WERI-Rb-1 (cell line): ENCODE data around the gene MBOAT2.

Source experiments
- DNase-seq: peaks from one replicate; pipeline ENCODE4 v3.0.0-alpha.2; 2020
- H3K27ac ChIP-seq: fragments of 250-450 bp; sonication (Bioruptor Pico); 2 replicates; pipeline ENCODE4 v1.5.1; 2020; ENCODE audit warnings: mild to moderate bottlenecking, moderate library complexity
- H3K27me3 ChIP-seq: fragments of 250-450 bp; sonication (Bioruptor Pico); 2 replicates; pipeline ENCODE4 v1.5.1; 2021; ENCODE audit warnings: mild to moderate bottlenecking, low read depth, moderate library complexity; ENCODE audit not compliant: insufficient read depth, severe bottlenecking
- H3K36me3 ChIP-seq: fragments of 250-450 bp; sonication (Bioruptor Pico); 2 replicates; pipeline ENCODE4 v1.5.1; 2020; ENCODE audit warnings: mild to moderate bottlenecking, moderate library complexity
- H3K4me3 ChIP-seq: 2 replicates; pipeline ENCODE4 v1.5.1; 2011; ENCODE audit warnings: low read depth, mild to moderate bottlenecking, control low read depth, low read length
- H3K9me3 ChIP-seq: fragments of 250-450 bp; sonication (Bioruptor Pico); 2 replicates; pipeline ENCODE4 v1.5.1; 2021; ENCODE audit warnings: mild to moderate bottlenecking, moderate library complexity; ENCODE audit not compliant: severe bottlenecking
- CTCF ChIP-seq: IDR thresholded peaks from 2 replicates; pipeline ENCODE4 v1.5.1; 2011; ENCODE audit warnings: low read depth, mild to moderate bottlenecking, control low read depth, inconsistent platforms, low read length

The MBOAT2 gene

GRCh38 chr2:9003366-9003615 lies 193 bp downstream of the MBOAT2 start:
- Histone ChIP-seq H3K4me3 (peak overlapping the region; percentile 62), H3K9me3 (peaks cover 4% of the 10 kb centered on the region), H3K27ac (peak overlapping the region; percentile 64), H3K36me3 (peaks cover 8% of the 10 kb centered on the region), H3K27me3 (no peaks in the 10 kb centered on the region)
- no peak for TF ChIP-seq CTCF
- no peak for DNase-seq

GRCh38 chr2:9002637-9003365 lies 683 bp downstream of the MBOAT2 start:
- Histone ChIP-seq H3K4me3 (peak overlapping the region; percentile 62), H3K27ac (peak overlapping the region; percentile 64), H3K36me3 (peaks cover 8% of the 10 kb centered on the region), H3K27me3 (no peaks in the 10 kb centered on the region), H3K9me3 (peaks cover 4% of the 10 kb centered on the region)
- no peak for TF ChIP-seq CTCF
- peak; percentile 35 for DNase-seq

- peaks cover 4% of the 10 kb centered on the region for H3K9me3 ChIP-seq
- TF ChIP-seq CTCF: no peak
- no peaks in the 10 kb centered on the region for H3K27me3 ChIP-seq
- DNase-seq: no peak
- peak overlapping the region; percentile 62 for H3K4me3 ChIP-seq
- H3K27ac ChIP-seq: no peak overlapping the region
- peaks cover 8% of the 10 kb centered on the region for H3K36me3 ChIP-seq
Observed at GRCh38 chr2:9002313-9002636, 1.2 kb downstream of the MBOAT2 start.

- Histone ChIP-seq H3K36me3 (peaks cover 8% of the 10 kb centered on the region), H3K9me3 (peaks cover 4% of the 10 kb centered on the region), H3K4me3 (no peak overlapping the region), H3K27ac (no peak overlapping the region), H3K27me3 (no peaks in the 10 kb centered on the region)
- DNase-seq: no peak
- TF ChIP-seq CTCF: no peak
Observed at GRCh38 chr2:9001778-9002177, 1.7 kb downstream of the MBOAT2 start.

- no peak overlapping the region for H3K27ac ChIP-seq
- H3K9me3 ChIP-seq: peaks cover 4% of the 10 kb centered on the region
- no peak for TF ChIP-seq CTCF
- H3K27me3 ChIP-seq: no peaks in the 10 kb centered on the region
- H3K36me3 ChIP-seq: peaks cover 8% of the 10 kb centered on the region
- DNase-seq: no peak
- no peak overlapping the region for H3K4me3 ChIP-seq
Observed at GRCh38 chr2:9001229-9001628, 2.3 kb downstream of the MBOAT2 start.

GRCh38 chr2:9000442-9000841 lies 3.0 kb downstream of the MBOAT2 start:
- no peak for DNase-seq
- H3K9me3 ChIP-seq: peaks cover 4% of the 10 kb centered on the region
- H3K27me3 ChIP-seq: no peaks in the 10 kb centered on the region
- no peak overlapping the region for H3K4me3 ChIP-seq
- H3K36me3 ChIP-seq: peaks cover 8% of the 10 kb centered on the region
- TF ChIP-seq CTCF: no peak
- no peak overlapping the region for H3K27ac ChIP-seq
